Retinal pigment epithelial cell (primary cell): ENCODE results near the gene U2AF2.
A peak's percentile ranks its signal among the peaks of the same experiment; 100 is the strongest.

Experiments used
- DNase-seq: peaks from one replicate; pipeline ENCODE4 v3.0.0-alpha.2; 2010; ENCODE audit warnings: low read depth
- H3K4me3 ChIP-seq: 2 replicates; pipeline ENCODE4 v1.5.1; 2011; ENCODE audit warnings: mild to moderate bottlenecking, low read length, control low read depth, moderate library complexity
- TF ChIP-seq, protein P1 (sequence below): conservative IDR thresholded peaks from 2 replicates; pipeline ENCODE4 v1.5.1; 2011; ENCODE audit warnings: low read depth, low read length, control low read depth, inconsistent platforms

The U2AF2 gene

DNA sequence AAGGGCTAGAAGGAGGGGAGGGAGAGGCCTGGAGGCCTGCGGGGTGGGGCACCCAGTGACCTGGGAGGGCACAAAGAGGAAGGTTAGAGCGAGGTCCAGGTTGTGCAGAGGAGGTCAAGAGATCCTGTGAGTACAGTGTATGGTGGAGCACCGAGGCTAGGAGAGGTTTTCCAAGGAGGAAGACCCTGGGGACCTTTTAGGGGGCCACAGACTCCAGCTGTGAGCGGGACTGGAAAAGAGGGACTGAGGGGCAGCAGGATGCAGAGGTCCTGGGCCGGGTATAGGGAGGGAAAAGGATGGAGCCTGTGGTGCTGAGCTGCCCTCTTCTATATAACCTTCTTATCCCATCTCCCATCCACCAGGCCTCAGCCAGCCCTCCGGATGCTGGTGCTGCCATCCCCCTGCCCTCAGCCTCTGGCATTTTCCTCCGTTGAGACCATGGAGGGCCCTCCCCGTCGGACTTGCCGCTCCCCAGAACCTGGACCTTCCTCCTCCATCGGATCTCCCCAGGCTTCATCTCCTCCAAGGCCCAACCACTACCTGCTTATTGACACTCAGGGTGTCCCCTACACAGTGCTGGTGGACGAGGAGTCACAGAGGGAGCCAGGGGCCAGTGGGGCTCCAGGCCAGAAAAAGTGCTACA, 10.5 kb upstream of the U2AF2 start:
- no peak for DNase-seq
- TF ChIP-seq, protein P1, sequence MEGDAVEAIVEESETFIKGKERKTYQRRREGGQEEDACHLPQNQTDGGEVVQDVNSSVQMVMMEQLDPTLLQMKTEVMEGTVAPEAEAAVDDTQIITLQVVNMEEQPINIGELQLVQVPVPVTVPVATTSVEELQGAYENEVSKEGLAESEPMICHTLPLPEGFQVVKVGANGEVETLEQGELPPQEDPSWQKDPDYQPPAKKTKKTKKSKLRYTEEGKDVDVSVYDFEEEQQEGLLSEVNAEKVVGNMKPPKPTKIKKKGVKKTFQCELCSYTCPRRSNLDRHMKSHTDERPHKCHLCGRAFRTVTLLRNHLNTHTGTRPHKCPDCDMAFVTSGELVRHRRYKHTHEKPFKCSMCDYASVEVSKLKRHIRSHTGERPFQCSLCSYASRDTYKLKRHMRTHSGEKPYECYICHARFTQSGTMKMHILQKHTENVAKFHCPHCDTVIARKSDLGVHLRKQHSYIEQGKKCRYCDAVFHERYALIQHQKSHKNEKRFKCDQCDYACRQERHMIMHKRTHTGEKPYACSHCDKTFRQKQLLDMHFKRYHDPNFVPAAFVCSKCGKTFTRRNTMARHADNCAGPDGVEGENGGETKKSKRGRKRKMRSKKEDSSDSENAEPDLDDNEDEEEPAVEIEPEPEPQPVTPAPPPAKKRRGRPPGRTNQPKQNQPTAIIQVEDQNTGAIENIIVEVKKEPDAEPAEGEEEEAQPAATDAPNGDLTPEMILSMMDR: no peak
- H3K4me3 ChIP-seq: peak overlapping the region; percentile 79

DNA sequence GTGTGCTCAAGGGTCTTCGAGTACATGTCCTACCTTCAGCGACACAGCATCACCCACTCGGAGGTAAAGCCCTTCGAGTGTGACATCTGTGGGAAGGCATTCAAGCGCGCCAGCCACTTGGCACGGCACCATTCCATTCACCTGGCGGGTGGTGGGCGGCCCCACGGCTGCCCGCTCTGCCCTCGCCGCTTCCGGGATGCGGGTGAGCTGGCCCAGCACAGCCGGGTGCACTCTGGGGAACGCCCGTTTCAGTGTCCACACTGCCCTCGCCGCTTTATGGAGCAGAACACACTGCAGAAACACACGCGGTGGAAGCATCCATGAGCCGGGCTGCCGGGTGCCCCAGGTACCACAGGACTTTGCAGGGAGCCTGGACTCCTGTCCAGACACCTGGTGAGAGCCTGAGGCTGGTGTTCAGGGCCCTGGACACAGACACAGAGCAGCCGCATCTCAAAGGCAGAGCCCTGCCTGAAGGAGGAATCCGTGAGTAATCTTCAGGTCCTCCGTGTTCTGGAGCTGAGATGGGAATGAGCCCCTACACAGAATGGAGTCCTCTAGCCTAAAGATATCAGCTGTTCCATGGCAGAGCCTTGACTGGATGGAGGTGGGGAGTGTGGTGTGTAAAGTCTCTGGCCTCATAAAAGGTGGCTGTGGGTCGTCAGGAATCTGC, 9.9 kb upstream of the U2AF2 start:
- DNase-seq: no peak
- TF ChIP-seq, protein P1: no peak
- H3K4me3 ChIP-seq: peak overlapping the region; percentile 79

DNA sequence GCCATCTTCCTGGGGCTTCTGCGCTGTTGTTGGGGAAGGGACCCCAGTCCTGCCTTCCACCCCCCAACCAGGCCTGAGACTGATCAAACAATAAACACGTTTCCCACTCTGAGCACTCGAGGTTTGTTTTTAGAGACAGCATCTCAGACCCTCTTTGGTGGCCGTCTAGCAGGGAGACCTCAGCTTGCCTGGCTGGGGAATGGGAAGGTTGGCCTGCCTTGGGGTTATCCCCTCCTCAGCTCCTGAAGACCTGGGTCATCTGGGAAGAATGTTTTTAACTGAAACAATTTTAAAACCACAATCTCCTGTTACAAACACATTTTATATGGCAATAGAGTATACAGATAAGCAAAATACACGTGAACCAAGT, 9.3 kb upstream of the U2AF2 start:
- no peak for DNase-seq
- TF ChIP-seq, protein P1: no peak
- no peak overlapping the region for H3K4me3 ChIP-seq

DNA sequence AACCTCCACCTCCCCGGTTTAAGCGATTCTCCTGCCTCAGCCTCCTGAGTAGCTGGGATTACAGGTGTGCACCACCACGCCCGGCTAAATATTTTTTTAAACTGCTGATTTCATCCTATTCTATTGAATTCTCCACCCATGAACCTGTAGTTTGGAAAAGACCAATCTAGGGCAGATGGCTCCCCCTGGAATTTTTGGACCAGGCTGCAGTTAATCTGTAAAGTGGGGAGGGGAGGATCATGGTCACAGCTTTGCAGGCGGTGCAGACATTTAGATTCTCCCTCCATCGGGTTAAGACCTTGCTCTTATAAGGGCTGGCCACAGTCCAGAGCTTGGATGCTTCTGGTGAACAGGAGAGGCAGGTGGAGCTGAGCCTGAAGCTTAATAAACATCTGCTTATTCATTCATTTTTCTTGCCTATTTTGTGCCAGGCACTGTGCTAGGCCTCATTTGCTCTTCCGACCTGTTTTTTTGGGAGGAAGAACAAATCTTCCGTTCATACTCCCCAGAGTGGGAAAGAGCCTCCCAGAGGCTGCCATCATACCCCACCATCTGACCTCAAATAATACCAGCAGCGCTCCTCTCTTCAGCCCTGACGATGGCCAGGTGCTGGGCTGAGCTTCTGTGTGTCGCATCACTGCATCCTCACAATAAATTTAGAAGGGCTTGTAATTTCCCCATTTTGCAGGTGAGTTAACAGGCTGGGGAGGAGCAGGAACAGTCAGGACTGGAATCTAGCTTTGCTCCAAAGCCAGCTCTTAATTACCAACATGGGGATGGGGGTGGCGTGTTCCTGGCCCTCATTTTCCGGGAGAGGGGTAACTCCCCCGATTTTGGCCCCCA, 7.7 kb upstream of the U2AF2 start:
- peak overlapping the region; percentile 71 for H3K4me3 ChIP-seq
- TF ChIP-seq, protein P1: no peak
- DNase-seq: no peak

DNA sequence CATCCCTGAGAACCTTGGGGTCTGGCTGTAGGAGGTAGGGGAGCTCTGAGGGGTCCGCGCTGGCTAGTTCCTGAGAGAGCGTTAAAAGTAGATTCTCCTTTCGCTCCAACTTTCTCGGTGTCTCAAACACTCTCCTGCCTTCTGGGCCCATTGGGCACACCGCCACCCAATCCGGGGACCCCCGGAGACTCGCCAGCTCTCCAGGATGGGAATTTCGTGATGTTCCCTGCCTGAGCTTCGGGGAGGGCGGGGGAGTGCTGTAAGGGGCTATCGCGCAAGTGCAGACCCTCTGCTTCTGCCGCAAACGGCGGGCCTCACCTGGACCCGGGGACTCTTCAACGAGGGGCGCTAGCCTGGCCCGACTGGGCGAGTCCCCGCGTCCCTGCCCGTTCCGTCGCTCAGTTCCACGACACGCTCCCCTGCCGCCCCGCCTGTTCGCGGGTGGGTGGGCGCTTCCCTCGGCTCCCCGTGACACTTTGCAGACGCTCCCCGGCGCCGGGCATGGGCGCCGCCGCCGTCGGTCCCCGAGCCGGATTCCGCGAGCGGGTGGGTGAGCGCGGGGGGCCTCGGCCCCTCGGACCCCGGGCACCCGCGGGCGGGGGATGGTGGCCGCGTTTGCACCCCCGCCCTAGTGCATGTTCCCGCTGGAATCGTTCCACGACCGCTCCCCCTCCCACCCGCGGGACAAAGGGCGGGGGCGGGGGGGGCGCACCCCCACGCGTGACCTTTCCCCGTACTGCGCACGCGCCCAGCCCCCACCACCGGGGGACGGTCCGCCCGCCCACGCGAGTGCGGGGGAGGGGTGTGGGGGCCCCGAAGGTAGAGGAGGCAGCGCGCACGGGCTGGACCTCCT, 6.9 kb upstream of the U2AF2 start, which contains the start of gene CCDC106:
Gene CCDC106, plus strand, starts transcription at position 481 of the 853 bp plus-strand sequence. CDS start 835 bp downstream, outside the sequence.
- H3K4me3 ChIP-seq: peak within 1 kb of the TSS; percentile 71
- no peak for DNase-seq
- TF ChIP-seq, protein P1: no peak

DNA sequence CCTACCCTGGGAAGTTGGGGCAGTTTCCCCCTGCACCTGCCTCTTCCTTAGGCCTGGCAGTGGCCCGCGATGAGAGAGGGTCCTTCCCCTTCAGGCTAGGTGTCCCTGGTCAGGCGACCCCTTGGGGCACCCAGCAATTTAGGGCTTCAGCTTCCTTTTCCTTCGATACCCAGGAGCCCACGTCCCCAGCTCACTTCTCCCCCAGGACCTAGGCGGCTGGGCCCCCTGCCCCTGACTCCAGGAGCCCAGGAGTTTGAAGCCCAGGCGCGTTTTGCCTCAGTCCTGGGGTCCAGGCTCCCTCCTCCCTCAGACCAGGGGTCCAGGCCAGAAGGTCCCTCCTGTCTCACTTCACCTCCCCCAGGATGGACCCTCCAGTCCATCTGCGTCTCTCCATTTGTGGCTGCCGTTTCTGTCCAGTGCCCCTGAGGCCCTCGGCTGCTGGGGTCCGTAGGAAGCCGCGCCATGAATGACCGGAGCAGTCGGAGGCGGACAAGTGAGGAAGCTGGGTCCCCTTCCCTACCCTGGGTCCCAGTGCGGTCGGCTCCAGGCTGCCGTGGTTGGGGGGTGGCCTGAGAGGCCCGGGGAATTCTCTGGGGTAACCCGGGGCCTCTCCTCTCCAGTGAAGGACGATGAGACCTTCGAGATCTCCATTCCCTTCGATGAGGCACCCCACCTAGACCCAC, 6.1 kb upstream of the U2AF2 start:
- TF ChIP-seq, protein P1: no peak
- DNase-seq: no peak
- peak overlapping the region; percentile 71 for H3K4me3 ChIP-seq
